GM23248 (cell line): ENCODE measurements around the gene SERPINA4.

Experiments used
- EZH2 ChIP-seq: fragments of 200-600 bp; sonication (generic); IDR thresholded peaks from 2 replicates; pipeline ENCODE4 v1.6.1; 2018; ENCODE audit warnings: antibody characterized with exemption, mild to moderate bottlenecking; ENCODE audit not compliant: insufficient read depth, poor library complexity, severe bottlenecking
- EZH2phosphoT487 ChIP-seq: fragments of 200-600 bp; sonication (generic); IDR thresholded peaks from 2 replicates; pipeline ENCODE4 v1.6.1; 2018; ENCODE audit warnings: antibody characterized with exemption, moderate library complexity, mild to moderate bottlenecking, low read depth; ENCODE audit not compliant: insufficient read depth

- TF ChIP-seq EZH2phosphoT487 (no peak), EZH2 (no peak)
These were observed 46.9 kb upstream of the SERPINA4 start for GRCh38 chr14:94514351-94514750.
